GM19025 (cell line): ENCODE data around the gene FNBP1L.

Source experiments
- ATAC-seq: cut with Tn5 transposase; IDR thresholded peaks from one replicate; pipeline ENCODE4 v1.9.1; 2021; ENCODE audit warnings: mild to moderate bottlenecking, low read depth, moderate library complexity; ENCODE audit not compliant: unreplicated experiment

FNBP1L gene

GRCh38 chr1:93447481-93448291 is at the start of gene FNBP1L:
TSS of gene FNBP1L (plus strand) at chr1:93448118. CDS start at chr1:93448282, 164 bp downstream.
- ATAC-seq: no peak

- ATAC-seq: no peak
These were observed 48.1 kb upstream of the FNBP1L start for GRCh38 chr1:93399781-93400180.

- ATAC-seq: no peak
These were observed 39.7 kb upstream of the FNBP1L start for GRCh38 chr1:93408203-93408602.

- no peak for ATAC-seq
These were observed 36.9 kb upstream of the FNBP1L start for GRCh38 chr1:93411000-93411399.

- no peak for ATAC-seq
These were observed 33.2 kb upstream of the FNBP1L start for GRCh38 chr1:93414749-93415148.

GRCh38 chr1:93415296-93415695 is 32.6 kb upstream of the FNBP1L start:
- no peak for ATAC-seq

- no peak for ATAC-seq
These were observed 31.7 kb upstream of the FNBP1L start for GRCh38 chr1:93416183-93416582.

- ATAC-seq: no peak
These were observed 28.6 kb upstream of the FNBP1L start for GRCh38 chr1:93419344-93419743.

GRCh38 chr1:93420400-93420799 is 27.5 kb upstream of the FNBP1L start:
- ATAC-seq: no peak

GRCh38 chr1:93426181-93426580 is 21.7 kb upstream of the FNBP1L start:
- ATAC-seq: no peak

GRCh38 chr1:93427656-93428055 is 20.3 kb upstream of the FNBP1L start:
- no peak for ATAC-seq

GRCh38 chr1:93433407-93433961 is 14.4 kb upstream of the FNBP1L start:
- ATAC-seq: no peak

- no peak for ATAC-seq
These were observed 13.8 kb upstream of the FNBP1L start for GRCh38 chr1:93434088-93434487.

- no peak for ATAC-seq
These were observed 12.9 kb upstream of the FNBP1L start for GRCh38 chr1:93434987-93435386.

GRCh38 chr1:93435443-93435842 is 12.5 kb upstream of the FNBP1L start:
- no peak for ATAC-seq

GRCh38 chr1:93436496-93436895 is 11.4 kb upstream of the FNBP1L start:
- no peak for ATAC-seq

- ATAC-seq: no peak
These were observed 9.8 kb upstream of the FNBP1L start for GRCh38 chr1:93437976-93438605.

GRCh38 chr1:93438716-93439115 is 9.2 kb upstream of the FNBP1L start:
- no peak for ATAC-seq

- ATAC-seq: no peak
These were observed 7.6 kb upstream of the FNBP1L start for GRCh38 chr1:93440272-93440671.

GRCh38 chr1:93440706-93441105 is 7.2 kb upstream of the FNBP1L start:
- no peak for ATAC-seq

- no peak for ATAC-seq
These were observed 6.3 kb upstream of the FNBP1L start for GRCh38 chr1:93441589-93441988.
